ENCODE measurements around the gene LRPAP1. TPM values are rescaled to one million over a fixed set of nuclear protein-coding genes. Genes with fewer than 3 reads are reported as not detected.

Gene LRPAP1
- total RNA-seq, 6 experiments from 2014 or later = 130 to 175 (median 161) TPM

Other genes starting within 250 kb of the LRPAP1 start
- gene RGS12, start 239.4 kb downstream of the LRPAP1 start, total RNA-seq (2021; fragmentation: NEBNext Ultra II Directional; extraction: Animal tissue kit (Norgen Biotek cat#: 25700)) = 10 to 100 TPM in 4 of 6 experiments, 1 to 10 TPM in 2; 8.5 to 15.2 (median 12.1) TPM
- gene HGFAC, start 90.5 kb downstream of the LRPAP1 start, total RNA-seq (2021; fragmentation: NEBNext Ultra II Directional; extraction: Animal tissue kit (Norgen Biotek cat#: 25700)) = under 1 TPM in 1 of 6 experiments, not detected in 5; 0.07 TPM
- not detected for gene DOK7, start 69.1 kb downstream of the LRPAP1 start, total RNA-seq (2021; fragmentation: NEBNext Ultra II Directional; extraction: Animal tissue kit (Norgen Biotek cat#: 25700))
- gene ADRA2C, start 234.0 kb upstream of the LRPAP1 start, total RNA-seq (2021; fragmentation: NEBNext Ultra II Directional; extraction: Animal tissue kit (Norgen Biotek cat#: 25700)) = under 1 TPM; 0.23 to 0.43 (median 0.26) TPM

Data from HFFc6 (cell line).